Gastrocnemius medialis (tissue), 4 donors: Measurements from ENCODE around the gene LILRA5.

Experiments used
- CTCF ChIP-seq, 5 experiments: fragments of 450-650 bp in 3 of 5; fragments of 200-600 bp in 2 of 5; sonication (generic) in 2 of 5; IDR thresholded peaks in 4 of 5; conservative IDR thresholded peaks in 1 of 5; 1 replicate in 4 of 5; 2 replicates in 1 of 5; pipeline ENCODE4 v1.5.1; 2016 to 2019; ENCODE audit warnings: antibody characterized with exemption in 5 of 5, mild to moderate bottlenecking in 3 of 5, moderate library complexity in 3 of 5
- POLR2A ChIP-seq, 2 donors: fragments of 450-650 bp; IDR thresholded peaks; one replicate each; pipeline ENCODE4 v1.6.1; 2017; ENCODE audit warnings: antibody characterized with exemption in 2 of 2, mild to moderate bottlenecking in 2 of 2, moderate library complexity in 2 of 2

DNA sequence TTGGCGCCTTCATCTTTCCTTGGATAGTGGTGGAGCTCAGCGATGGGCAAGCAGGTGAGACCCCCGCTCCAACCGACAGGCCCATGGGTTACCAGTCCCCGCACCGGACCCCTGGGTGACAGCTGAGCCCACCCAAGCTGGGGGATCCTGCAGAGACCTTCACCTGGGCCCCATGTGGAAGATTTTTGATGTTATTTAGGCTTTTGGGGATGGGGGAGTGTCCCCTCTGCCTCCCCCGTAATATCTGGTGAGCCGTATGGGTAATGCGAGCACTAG lies 4.9 kb upstream of the LILRA5 start:
- no peak for TF ChIP-seq CTCF (IDR thresholded peaks at IDR 0.05 in 4 of 5, conservative IDR thresholded peaks at IDR 0.05 in 1 of 5)
- no peak for TF ChIP-seq POLR2A (IDR thresholded peaks at IDR 0.05)
